Parathyroid adenoma (tissue), 2 donors: Measurements from ENCODE around the gene CUX1.

Experiments used
- H2AFZ ChIP-seq: fragments of 300-600 bp; sonication (generic); one replicate; pipeline ENCODE4 v1.7.0; 2017; ENCODE audit warnings: antibody characterized with exemption, mild to moderate bottlenecking
- H3K27ac ChIP-seq: fragments of 300-600 bp; sonication (generic); one replicate; pipeline ENCODE4 v1.7.0; 2017
- H3K27me3 ChIP-seq: fragments of 300-600 bp; sonication (generic); one replicate; pipeline ENCODE4 v1.7.0; 2017; ENCODE audit warnings: low read length; ENCODE audit not compliant: control insufficient read depth, insufficient read depth
- H3K36me3 ChIP-seq: fragments of 300-600 bp; sonication (generic); one replicate; pipeline ENCODE4 v1.7.0; 2017; ENCODE audit warnings: low read length; ENCODE audit not compliant: control insufficient read depth, insufficient read depth
- H3K4me1 ChIP-seq: fragments of 300-600 bp; sonication (generic); one replicate; pipeline ENCODE4 v1.7.0; 2017; ENCODE audit warnings: control low read depth
- H3K4me2 ChIP-seq: fragments of 300-600 bp; sonication (generic); one replicate; pipeline ENCODE4 v1.7.0; 2017; ENCODE audit warnings: low read length
- H3K4me3 ChIP-seq: fragments of 300-600 bp; sonication (generic); one replicate; pipeline ENCODE4 v1.7.0; 2017; ENCODE audit warnings: low read depth, low read length
- H3K79me2 ChIP-seq: fragments of 300-600 bp; sonication (generic); one replicate; pipeline ENCODE4 v1.7.0; 2017; ENCODE audit warnings: control low read depth
- H3K9ac ChIP-seq: fragments of 300-600 bp; sonication (generic); one replicate; pipeline ENCODE4 v1.7.0; 2017; ENCODE audit warnings: mild to moderate bottlenecking
- H3K9me3 ChIP-seq: fragments of 300-600 bp; sonication (generic); one replicate; pipeline ENCODE4 v1.7.0; 2017; ENCODE audit warnings: low read length; ENCODE audit not compliant: control insufficient read depth
- TF ChIP-seq, protein P1 (sequence below): fragments of 300-600 bp; sonication (generic); IDR thresholded peaks from one replicate; pipeline ENCODE4 v1.7.0; 2017; ENCODE audit warnings: antibody characterized with exemption, mild to moderate bottlenecking
- donor health status: primary hyperparathyroidism.

Gene CUX1

DNA sequence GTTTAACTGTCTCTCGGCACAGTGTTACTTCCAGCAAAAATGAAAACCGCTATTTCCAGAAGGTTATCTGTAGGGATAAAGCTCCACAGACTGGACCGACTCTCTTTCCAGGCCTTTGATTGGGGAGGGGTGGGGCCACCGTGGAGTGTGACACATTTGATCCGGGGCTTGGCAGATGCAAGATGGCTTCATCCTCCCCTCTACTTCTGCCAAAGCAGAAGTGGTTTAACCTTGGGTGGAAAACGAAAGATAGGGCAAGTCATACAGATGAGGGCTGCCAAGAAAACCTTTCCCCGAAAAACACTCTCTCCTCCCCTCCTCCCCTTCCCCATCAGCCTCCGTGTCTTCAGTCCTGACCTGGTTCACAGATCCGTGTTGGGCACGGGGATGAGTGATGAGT, 329.6 kb downstream of the CUX1 start:
- Histone ChIP-seq H3K9me3 (no peaks in the 10 kb centered on the region), H3K4me2 (no peak overlapping the region), H3K4me1 (no peaks in the 10 kb centered on the region), H3K27ac (no peak overlapping the region), H3K27me3 (no peaks in the 10 kb centered on the region), H2AFZ (no peak overlapping the region), H3K4me3 (no peak overlapping the region), H3K9ac (no peak overlapping the region), H3K36me3 (no peaks in the 10 kb centered on the region), H3K79me2 (no peaks in the 10 kb centered on the region)
- TF ChIP-seq, protein P1, sequence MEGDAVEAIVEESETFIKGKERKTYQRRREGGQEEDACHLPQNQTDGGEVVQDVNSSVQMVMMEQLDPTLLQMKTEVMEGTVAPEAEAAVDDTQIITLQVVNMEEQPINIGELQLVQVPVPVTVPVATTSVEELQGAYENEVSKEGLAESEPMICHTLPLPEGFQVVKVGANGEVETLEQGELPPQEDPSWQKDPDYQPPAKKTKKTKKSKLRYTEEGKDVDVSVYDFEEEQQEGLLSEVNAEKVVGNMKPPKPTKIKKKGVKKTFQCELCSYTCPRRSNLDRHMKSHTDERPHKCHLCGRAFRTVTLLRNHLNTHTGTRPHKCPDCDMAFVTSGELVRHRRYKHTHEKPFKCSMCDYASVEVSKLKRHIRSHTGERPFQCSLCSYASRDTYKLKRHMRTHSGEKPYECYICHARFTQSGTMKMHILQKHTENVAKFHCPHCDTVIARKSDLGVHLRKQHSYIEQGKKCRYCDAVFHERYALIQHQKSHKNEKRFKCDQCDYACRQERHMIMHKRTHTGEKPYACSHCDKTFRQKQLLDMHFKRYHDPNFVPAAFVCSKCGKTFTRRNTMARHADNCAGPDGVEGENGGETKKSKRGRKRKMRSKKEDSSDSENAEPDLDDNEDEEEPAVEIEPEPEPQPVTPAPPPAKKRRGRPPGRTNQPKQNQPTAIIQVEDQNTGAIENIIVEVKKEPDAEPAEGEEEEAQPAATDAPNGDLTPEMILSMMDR = no peak

DNA sequence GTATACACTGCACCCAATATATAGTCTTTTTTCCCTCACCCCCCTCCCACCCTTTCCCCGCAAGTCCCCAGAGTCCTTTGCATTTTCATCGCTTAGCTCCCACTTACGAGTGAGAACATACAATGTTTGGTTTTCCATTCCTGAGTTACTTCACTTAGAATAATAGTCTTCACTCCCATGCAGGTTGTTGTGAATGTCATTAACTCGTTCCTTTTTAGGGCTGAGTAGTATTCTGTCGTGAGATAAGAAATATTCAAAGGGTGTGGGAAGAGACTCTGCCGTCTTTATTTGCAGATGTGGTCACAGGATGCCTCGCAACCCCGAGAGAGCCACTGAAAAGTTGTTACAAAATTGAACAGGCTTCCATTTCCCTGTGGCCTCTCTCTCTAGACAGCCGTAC, 331.4 kb downstream of the CUX1 start:
- H2AFZ ChIP-seq = no peak overlapping the region
- no peaks in the 10 kb centered on the region for H3K27me3 ChIP-seq
- TF ChIP-seq, protein P1 = no peak
- H3K4me3 ChIP-seq = no peak overlapping the region
- H3K4me1 ChIP-seq = no peaks in the 10 kb centered on the region
- peaks cover 3% of the 10 kb centered on the region for H3K79me2 ChIP-seq
- H3K9me3 ChIP-seq = no peaks in the 10 kb centered on the region
- H3K9ac ChIP-seq = no peak overlapping the region
- no peak overlapping the region for H3K4me2 ChIP-seq
- no peaks in the 10 kb centered on the region for H3K36me3 ChIP-seq
- H3K27ac ChIP-seq = no peak overlapping the region

DNA sequence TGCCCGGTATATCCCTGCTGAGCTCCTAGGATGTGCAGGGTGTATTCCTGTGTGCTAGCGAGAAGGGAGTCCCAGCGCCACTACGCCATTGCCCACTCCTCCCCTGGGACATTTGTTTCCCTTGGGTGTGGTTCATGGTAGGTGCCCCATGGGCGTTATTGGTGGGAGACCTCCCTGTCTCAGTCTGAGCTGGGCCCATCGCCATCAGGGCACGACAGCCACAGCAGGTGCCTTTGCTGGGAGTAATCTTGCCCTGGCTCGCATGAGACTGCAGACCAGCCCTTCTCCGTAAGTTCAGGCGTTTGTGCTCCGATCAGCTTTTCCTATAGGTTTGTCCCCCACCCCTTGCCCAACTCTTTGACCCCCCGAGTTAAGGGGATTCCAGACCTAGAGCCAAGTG, 332.0 kb downstream of the CUX1 start:
- H3K27ac ChIP-seq = no peak overlapping the region

DNA sequence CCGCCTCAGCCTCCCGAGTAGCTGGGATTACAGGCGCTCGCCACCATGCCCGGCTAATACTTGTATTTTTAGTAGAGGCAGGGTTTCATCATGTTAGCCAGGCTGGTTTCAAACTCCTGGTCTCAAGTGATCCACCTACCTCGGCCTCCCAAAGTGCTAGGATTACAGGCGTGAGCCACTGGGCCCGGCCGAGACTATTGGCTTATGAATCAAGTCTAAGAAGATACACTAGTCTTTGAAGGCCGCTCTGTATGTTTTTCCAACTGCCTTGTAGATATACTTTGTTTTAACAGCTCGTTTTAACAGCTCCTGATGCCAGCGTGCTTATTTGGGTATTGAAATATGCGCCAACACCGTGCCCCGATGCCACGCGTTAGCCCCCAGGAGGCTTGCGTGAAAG, 332.8 kb downstream of the CUX1 start:
- H3K36me3 ChIP-seq = no peaks in the 10 kb centered on the region
- H3K4me1 ChIP-seq = no peaks in the 10 kb centered on the region
- no peak overlapping the region for H3K4me3 ChIP-seq
- TF ChIP-seq, protein P1 = no peak
- H3K9me3 ChIP-seq = no peaks in the 10 kb centered on the region
- H2AFZ ChIP-seq = no peak overlapping the region
- H3K4me2 ChIP-seq = no peak overlapping the region
- no peaks in the 10 kb centered on the region for H3K27me3 ChIP-seq
- peaks cover 3% of the 10 kb centered on the region for H3K79me2 ChIP-seq
- H3K9ac ChIP-seq = no peak overlapping the region
- no peak overlapping the region for H3K27ac ChIP-seq

More for the DNA sequence above, 332.0 kb downstream of the CUX1 start:
- H3K4me2 ChIP-seq = no peak overlapping the region
- no peaks in the 10 kb centered on the region for H3K36me3 ChIP-seq
- TF ChIP-seq, protein P1 = no peak
- no peaks in the 10 kb centered on the region for H3K4me1 ChIP-seq
- H3K27me3 ChIP-seq = no peaks in the 10 kb centered on the region
- no peak overlapping the region for H2AFZ ChIP-seq
- H3K9ac ChIP-seq = no peak overlapping the region
- no peaks in the 10 kb centered on the region for H3K9me3 ChIP-seq
- H3K4me3 ChIP-seq = no peak overlapping the region
- H3K79me2 ChIP-seq = peaks cover 3% of the 10 kb centered on the region

DNA sequence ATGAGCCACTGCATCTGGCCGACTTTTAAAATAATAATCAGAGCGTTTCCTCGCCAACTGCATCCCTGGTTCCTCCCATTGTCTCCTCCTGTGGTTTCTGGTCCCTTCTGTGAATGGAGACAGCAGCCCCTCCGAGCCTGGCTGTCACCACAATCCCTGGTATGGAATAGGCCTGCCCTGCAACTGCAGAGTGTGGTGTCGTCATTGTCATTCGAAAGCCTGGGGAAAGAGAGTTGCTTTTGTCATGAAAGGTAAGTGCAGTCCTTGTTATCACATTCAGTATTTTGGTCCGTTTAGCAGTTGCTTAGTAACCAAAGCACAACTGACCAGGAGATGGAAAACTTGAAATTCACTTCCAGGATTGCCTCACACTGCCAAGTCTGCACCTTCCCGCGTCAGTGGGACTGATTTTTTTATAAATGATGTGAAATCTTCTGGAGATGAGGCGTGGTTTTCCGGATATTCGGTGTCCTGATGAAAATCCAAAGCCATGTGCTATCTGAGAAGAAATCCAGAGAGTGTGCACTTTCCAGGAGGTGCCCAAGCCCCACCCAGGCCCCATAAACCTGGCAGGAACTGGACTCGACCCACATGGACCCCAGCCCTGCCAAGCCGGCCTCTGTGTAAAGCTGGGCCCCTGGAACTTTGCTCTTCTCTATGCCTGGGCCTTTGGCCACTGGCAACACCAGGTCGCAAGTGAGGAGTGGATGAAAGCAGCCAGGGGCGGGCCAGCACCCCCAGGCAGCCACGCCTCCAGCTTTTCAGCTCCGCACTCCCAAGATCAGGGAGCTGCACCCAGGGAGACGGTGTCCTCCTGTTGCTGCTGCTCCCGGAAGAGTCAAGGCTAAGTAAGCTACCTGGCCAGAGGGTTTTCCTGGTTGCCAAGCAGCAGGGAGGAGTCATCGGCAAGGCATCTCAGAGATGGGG, 335.5 kb downstream of the CUX1 start:
- no peak overlapping the region for H3K4me3 ChIP-seq
- no peaks in the 10 kb centered on the region for H3K9me3 ChIP-seq
- no peaks in the 10 kb centered on the region for H3K36me3 ChIP-seq
- TF ChIP-seq, protein P1 = no peak
- H3K27ac ChIP-seq = no peak overlapping the region
- H3K79me2 ChIP-seq = peaks cover 3% of the 10 kb centered on the region
- no peaks in the 10 kb centered on the region for H3K4me1 ChIP-seq
- no peak overlapping the region for H3K9ac ChIP-seq
- H3K27me3 ChIP-seq = no peaks in the 10 kb centered on the region
- no peak overlapping the region for H2AFZ ChIP-seq
- H3K4me2 ChIP-seq = no peak overlapping the region
